RWPE2 (cell line): Measurements from ENCODE around the gene CLASP2.

Experiments
- ATAC-seq: fragments of 200-7000 bp; cut with Tn5 transposase; 3 replicates; pipeline ENCODE4 v1.9.1; 2021; ENCODE audit warnings: low read depth
- DNase-seq: peaks from one replicate; pipeline ENCODE4 v3.0.0-alpha.2; 2020; ENCODE audit warnings: low spot score
- H3K27ac ChIP-seq: fragments of 450-650 bp; 2 replicates; pipeline ENCODE4 v1.5.1; 2017; ENCODE audit warnings: mild to moderate bottlenecking; ENCODE audit not compliant: poor library complexity, severe bottlenecking
- H3K27me3 ChIP-seq: fragments of 250-450 bp; sonication (Bioruptor Pico); 2 replicates; pipeline ENCODE4 v1.5.1; 2021; ENCODE audit warnings: mild to moderate bottlenecking, moderate library complexity; ENCODE audit not compliant: insufficient read depth, poor library complexity, severe bottlenecking
- H3K36me3 ChIP-seq: fragments of 250-450 bp; sonication (Bioruptor Pico); 2 replicates; pipeline ENCODE4 v1.5.1; 2020; ENCODE audit warnings: low read depth, mild to moderate bottlenecking, moderate library complexity
- H3K4me1 ChIP-seq: fragments of 250-450 bp; sonication (Bioruptor Pico); 2 replicates; pipeline ENCODE4 v1.5.1; 2021; ENCODE audit warnings: mild to moderate bottlenecking, moderate library complexity; ENCODE audit not compliant: insufficient read depth, poor library complexity, severe bottlenecking
- H3K4me3 ChIP-seq: fragments of 250-450 bp; sonication (Bioruptor Pico); 2 replicates; pipeline ENCODE4 v1.5.1; 2021; ENCODE audit warnings: mild to moderate bottlenecking, moderate library complexity; ENCODE audit not compliant: severe bottlenecking
- H3K9me3 ChIP-seq: fragments of 250-450 bp; sonication (Bioruptor Pico); 2 replicates; pipeline ENCODE4 v1.5.1; 2021; ENCODE audit warnings: mild to moderate bottlenecking, moderate library complexity; ENCODE audit not compliant: severe bottlenecking
- CTCF ChIP-seq: fragments of 450-650 bp; IDR thresholded peaks from one replicate; pipeline ENCODE4 v1.5.1; 2017; ENCODE audit warnings: mild to moderate bottlenecking, moderate library complexity; ENCODE audit not compliant: poor library complexity, severe bottlenecking

The CLASP2 gene

GRCh38 chr3:33717616-33717865, 513 bp downstream of the CLASP2 start:
- H3K27ac ChIP-seq, result peak overlapping the region; percentile 58
- H3K27me3 ChIP-seq, result no peaks in the 10 kb centered on the region
- peak; percentile 67 for ATAC-seq
- H3K4me3 ChIP-seq, result peak overlapping the region; percentile 92
- no peak for TF ChIP-seq CTCF
- DNase-seq, result peak; percentile 74
- H3K9me3 ChIP-seq, result no peaks in the 10 kb centered on the region
- H3K4me1 ChIP-seq, result peaks cover 9% of the 10 kb centered on the region
- H3K36me3 ChIP-seq, result peaks cover 4% of the 10 kb centered on the region; the same call in 1 of the 2 replicates

- TF ChIP-seq CTCF, result no peak
- Histone ChIP-seq H3K27ac (no peak overlapping the region), H3K4me1 (peaks cover 9% of the 10 kb centered on the region), H3K36me3 (peaks cover 11% of the 10 kb centered on the region; the same call in 1 of the 2 replicates), H3K27me3 (no peaks in the 10 kb centered on the region), H3K9me3 (no peaks in the 10 kb centered on the region), H3K4me3 (peak overlapping the region; percentile 92)
- no peak for DNase-seq
- ATAC-seq, result no peak
Measured at GRCh38 chr3:33716227-33716626, 1.8 kb downstream of the CLASP2 start.

- H3K36me3 ChIP-seq, result peaks cover 16% of the 10 kb centered on the region; the same call in 1 of the 2 replicates
- H3K9me3 ChIP-seq, result no peaks in the 10 kb centered on the region
- H3K4me3 ChIP-seq, result no peak overlapping the region
- no peak for DNase-seq
- ATAC-seq, result no peak
- no peak for TF ChIP-seq CTCF
- no peaks in the 10 kb centered on the region for H3K4me1 ChIP-seq
- H3K27ac ChIP-seq, result no peak overlapping the region
- H3K27me3 ChIP-seq, result no peaks in the 10 kb centered on the region
Measured at GRCh38 chr3:33711100-33711499, 7.0 kb downstream of the CLASP2 start.

- no peak for TF ChIP-seq CTCF
- no peak overlapping the region for H3K27ac ChIP-seq
- H3K9me3 ChIP-seq, result peaks cover 12% of the 10 kb centered on the region
- H3K36me3 ChIP-seq, result 0 out of 2 replicates have a peak, but pooled peaks cover 5% of the 10 kb centered on the region
- H3K27me3 ChIP-seq, result no peaks in the 10 kb centered on the region
- no peaks in the 10 kb centered on the region for H3K4me1 ChIP-seq
- DNase-seq (no peak), ATAC-seq (no peak)
- no peak overlapping the region for H3K4me3 ChIP-seq
Measured at GRCh38 chr3:33706056-33706455, 12.0 kb downstream of the CLASP2 start.

- H3K9me3 ChIP-seq, result peaks cover 12% of the 10 kb centered on the region
- H3K4me3 ChIP-seq, result no peak overlapping the region
- H3K4me1 ChIP-seq, result no peaks in the 10 kb centered on the region
- H3K27ac ChIP-seq, result no peak overlapping the region
- no peak for DNase-seq
- H3K27me3 ChIP-seq, result no peaks in the 10 kb centered on the region
- no peak for ATAC-seq
- TF ChIP-seq CTCF, result no peak
- H3K36me3 ChIP-seq, result peaks cover 13% of the 10 kb centered on the region; the same call in 1 of the 2 replicates
Measured at GRCh38 chr3:33704891-33705290, 13.2 kb downstream of the CLASP2 start.
